GM08714 (cell line): Measurements from ENCODE around the gene SNX33.
"Not testable (repeated sequence)": the region's sequence is repeated elsewhere in the genome, so short reads cannot be mapped to it uniquely, and the experiment has no call there.

Source experiments
- H3K4me3 ChIP-seq: fragments of 200-500 bp; sonication (Bioruptor generic); 2 replicates; pipeline ENCODE4 v1.5.1; 2014; ENCODE audit warnings: mild to moderate bottlenecking, low read length, inconsistent platforms
- ZNF274 ChIP-seq: IDR thresholded peaks from 2 replicates; pipeline ENCODE4 v1.6.1; 2012; ENCODE audit warnings: mild to moderate bottlenecking, low read depth, low read length

The SNX33 gene

GRCh38 chr15:75663931-75664421 is 16.3 kb downstream of the SNX33 start:
- no peak overlapping the region for H3K4me3 ChIP-seq
- TF ChIP-seq ZNF274: no peak

GRCh38 chr15:75666823-75667501 is 19.2 kb downstream of the SNX33 start:
- no peak overlapping the region for H3K4me3 ChIP-seq
- no peak for TF ChIP-seq ZNF274

GRCh38 chr15:75669191-75669878 is 21.6 kb downstream of the SNX33 start:
- no peak for TF ChIP-seq ZNF274
- H3K4me3 ChIP-seq: no peak overlapping the region

- H3K4me3 ChIP-seq: no peak overlapping the region
- no peak for TF ChIP-seq ZNF274
These were observed 22.1 kb downstream of the SNX33 start for GRCh38 chr15:75669879-75670212.

- H3K4me3 ChIP-seq: no peak overlapping the region
- no peak for TF ChIP-seq ZNF274
These were observed 24.3 kb downstream of the SNX33 start for GRCh38 chr15:75671730-75672602.

- TF ChIP-seq ZNF274: no peak
- H3K4me3 ChIP-seq: no peak overlapping the region
These were observed 25.1 kb downstream of the SNX33 start for GRCh38 chr15:75672646-75673425.

GRCh38 chr15:75673426-75674235 is 25.9 kb downstream of the SNX33 start:
- no peak overlapping the region for H3K4me3 ChIP-seq
- no peak for TF ChIP-seq ZNF274

- H3K4me3 ChIP-seq: no peak overlapping the region
- TF ChIP-seq ZNF274: no peak
These were observed 26.7 kb downstream of the SNX33 start for GRCh38 chr15:75674366-75674765.

GRCh38 chr15:75675579-75676404 is 28.1 kb downstream of the SNX33 start:
- TF ChIP-seq ZNF274: no peak
- H3K4me3 ChIP-seq: no peak overlapping the region

- TF ChIP-seq ZNF274: no peak
- no peak overlapping the region for H3K4me3 ChIP-seq
These were observed 29.2 kb downstream of the SNX33 start for GRCh38 chr15:75676688-75677464.

- no peak for TF ChIP-seq ZNF274
- H3K4me3 ChIP-seq: no peak overlapping the region
These were observed 30.0 kb downstream of the SNX33 start for GRCh38 chr15:75677465-75678323.

GRCh38 chr15:75678324-75678690 is 30.6 kb downstream of the SNX33 start:
- not testable (repeated sequence) for H3K4me3 ChIP-seq
